CD4-positive, alpha-beta T cell treated with Interleukin-15 for 4 hours (primary cell): ENCODE measurements around the gene PHLDB2.
"Not testable (repeated sequence)": the region's sequence is repeated elsewhere in the genome, so short reads cannot be mapped to it uniquely, and the experiment has no call there.

ENCODE experiments used
- DNase-seq: peaks from one replicate; pipeline ENCODE4 v3.0.0-alpha.2; 2020; ENCODE audit warnings: low spot score

Gene PHLDB2

GRCh38 chr3:111859061-111859973, at the start of gene PHLDB2:
Gene PHLDB2 (plus strand): TSS chr3:111859265. CDS start chr3:111884078, 24,813 bp downstream.
- DNase-seq, result peak; percentile 57

DNA sequence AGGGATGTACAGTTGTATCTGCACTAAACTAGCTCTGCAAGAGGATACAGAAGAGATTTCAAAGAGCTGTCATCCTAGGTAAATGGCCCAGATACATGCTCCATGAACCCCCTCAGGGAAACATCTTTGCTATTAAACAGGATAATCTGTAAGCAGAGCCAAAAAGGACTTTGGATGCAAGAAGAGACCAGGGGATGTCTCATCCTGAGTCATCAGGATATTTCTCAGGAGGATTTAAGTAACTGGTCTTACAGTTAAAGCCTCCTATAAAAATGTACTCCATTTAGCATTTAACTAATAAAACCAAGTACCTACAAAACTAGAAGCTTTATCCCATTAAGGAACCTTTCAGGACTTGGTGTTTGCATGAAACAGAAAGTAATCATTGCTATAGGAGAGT, 48.2 kb upstream of the PHLDB2 start:
- DNase-seq, result no peak

- DNase-seq, result no peak
Measured at GRCh38 chr3:111811811-111812210, 47.3 kb upstream of the PHLDB2 start.

GRCh38 chr3:111812701-111813100, 46.4 kb upstream of the PHLDB2 start:
- DNase-seq, result no peak

DNA sequence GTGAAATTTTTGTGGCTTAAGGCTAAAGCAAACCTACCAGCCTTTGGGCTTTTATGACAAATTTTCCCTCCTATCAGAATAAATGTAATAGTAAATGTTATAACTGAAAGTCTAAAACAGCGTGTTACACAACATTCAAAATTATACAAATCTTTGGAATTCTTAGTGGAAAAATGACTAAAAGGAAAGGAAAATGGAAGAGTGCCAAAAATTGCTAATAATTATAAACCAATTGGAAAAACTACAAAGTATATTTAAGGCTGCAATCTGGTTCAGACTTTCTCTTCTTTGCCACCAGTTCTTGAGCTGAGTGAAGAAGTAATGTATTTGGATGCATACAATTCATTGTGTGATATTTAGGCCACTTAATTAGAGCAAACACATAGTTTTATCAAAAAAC, 45.6 kb upstream of the PHLDB2 start:
- DNase-seq, result no peak

DNA sequence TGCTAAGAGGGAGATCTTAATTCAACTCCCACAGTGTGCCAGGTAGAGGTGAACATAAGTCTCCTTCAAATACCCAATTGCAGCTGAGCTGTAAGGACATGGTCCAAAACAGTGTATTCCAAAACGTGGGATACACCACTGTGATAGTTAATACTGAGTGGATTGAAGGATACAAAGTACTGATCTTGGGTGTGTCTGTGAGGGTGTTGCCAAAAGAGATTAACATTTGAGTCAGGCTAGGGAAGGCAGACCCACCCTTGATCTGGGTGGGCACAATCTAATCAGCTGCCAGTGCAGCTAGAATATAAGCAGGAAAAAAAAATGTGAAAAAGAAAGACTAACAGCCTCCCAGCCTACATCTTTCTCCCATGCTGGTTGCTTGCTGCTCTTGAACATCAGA, 45.1 kb upstream of the PHLDB2 start:
- no peak for DNase-seq

DNA sequence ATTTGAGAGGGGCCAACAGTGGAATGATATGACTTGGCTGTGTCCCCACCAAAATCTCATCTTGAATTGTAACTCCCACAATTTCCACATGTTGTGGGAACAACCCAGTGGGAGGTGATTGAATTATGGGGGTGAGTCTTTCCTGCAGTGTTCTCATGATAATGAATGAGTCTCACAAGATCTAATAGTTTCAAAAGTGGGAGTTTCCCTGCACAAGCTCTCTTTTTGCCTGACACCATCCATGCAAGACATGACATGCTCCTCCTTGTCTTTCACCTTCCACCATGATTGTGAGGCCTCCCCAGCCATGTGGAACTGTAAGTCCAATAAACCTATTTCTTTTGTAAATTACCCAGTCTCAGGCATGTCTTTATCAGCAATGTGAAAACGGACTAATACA, 42.3 kb upstream of the PHLDB2 start:
- DNase-seq, result not testable (repeated sequence)

- no peak for DNase-seq
Measured at GRCh38 chr3:111819927-111820326, 39.1 kb upstream of the PHLDB2 start.

- no peak for DNase-seq
Measured at GRCh38 chr3:111820651-111821050, 38.4 kb upstream of the PHLDB2 start.

GRCh38 chr3:111821891-111822290, 37.2 kb upstream of the PHLDB2 start:
- DNase-seq, result no peak

- DNase-seq, result no peak
Measured at GRCh38 chr3:111822804-111823203, 36.3 kb upstream of the PHLDB2 start.

GRCh38 chr3:111823341-111823855, 35.7 kb upstream of the PHLDB2 start:
- no peak for DNase-seq

DNA sequence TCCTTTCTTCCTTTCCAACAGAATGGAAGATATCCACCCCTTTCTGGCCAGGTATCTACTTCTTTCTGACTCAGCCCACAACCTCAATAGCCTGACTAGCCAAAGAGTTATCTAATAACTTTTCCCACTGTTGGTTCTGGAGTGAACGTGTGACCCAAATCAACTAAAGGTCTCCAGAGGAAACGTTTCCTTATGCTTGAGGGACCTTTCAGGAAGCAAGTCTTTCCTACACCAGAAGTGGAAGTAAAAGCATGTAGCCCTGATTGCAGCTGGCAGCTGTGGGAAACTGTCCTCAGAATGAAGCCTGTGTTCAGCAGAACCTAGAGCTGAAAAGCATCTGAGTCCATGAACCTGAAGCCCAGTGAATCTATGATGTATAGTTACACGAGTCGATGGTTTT, 34.7 kb upstream of the PHLDB2 start:
- DNase-seq, result no peak

- DNase-seq, result no peak
Measured at GRCh38 chr3:111827871-111828270, 31.2 kb upstream of the PHLDB2 start.

DNA sequence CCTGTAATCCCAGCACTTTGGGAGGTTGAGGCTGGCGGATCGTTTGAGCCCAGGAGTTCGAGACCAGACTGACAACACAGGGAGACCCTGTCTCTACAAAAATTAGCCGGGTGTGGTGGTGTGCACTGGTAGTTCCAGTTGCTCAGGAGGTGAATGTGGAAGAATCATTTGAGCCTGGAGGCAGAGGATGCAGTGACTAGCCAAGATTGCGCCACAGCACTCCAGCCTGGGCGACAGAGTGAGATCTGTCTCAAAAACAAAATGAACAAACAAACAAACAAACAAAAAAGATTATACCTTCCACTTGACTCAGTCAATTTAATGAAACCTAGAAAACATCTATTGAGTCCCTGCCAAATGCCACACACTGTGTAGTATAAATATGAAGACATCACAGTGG, 30.5 kb upstream of the PHLDB2 start:
- no peak for DNase-seq

DNA sequence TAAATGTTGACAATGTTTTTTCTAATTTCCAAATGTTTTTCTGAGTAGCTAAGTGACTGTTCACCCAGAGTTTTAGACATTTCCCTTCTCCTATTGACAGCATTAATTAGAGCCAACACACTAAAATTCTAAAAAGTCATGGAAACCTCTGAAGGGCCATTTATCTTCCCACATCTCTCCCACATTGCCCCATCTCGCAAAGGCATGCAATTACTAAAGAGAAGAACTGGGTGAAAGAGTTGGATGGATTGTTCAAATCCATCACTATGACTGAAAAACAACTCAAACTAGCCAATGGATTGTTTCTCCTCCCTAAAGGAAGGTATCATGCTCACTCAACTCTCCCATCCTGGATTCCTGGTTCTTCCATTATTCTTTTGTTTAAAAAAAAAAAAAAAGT, 30.0 kb upstream of the PHLDB2 start:
- DNase-seq, result no peak

GRCh38 chr3:111831840-111832239, 27.2 kb upstream of the PHLDB2 start:
- DNase-seq, result peak; percentile 4

DNA sequence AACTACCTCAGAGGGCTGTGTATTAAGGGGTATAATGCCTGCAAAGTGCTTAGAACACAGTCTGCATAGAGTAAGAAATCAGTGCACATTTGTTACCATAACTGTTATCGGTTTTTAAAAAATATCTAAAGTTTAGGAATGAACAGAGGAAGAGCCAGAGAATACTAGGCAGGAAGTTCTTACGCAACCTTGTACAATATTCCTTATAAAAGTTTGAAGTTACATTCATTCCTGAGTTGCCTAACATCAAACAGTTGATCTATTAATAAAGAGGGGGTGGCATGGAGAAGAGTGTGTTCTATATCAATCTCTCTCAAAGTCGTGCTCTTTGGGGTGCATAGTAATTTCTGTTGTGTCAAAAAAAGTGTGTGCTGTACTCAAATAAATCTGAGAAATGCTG, 22.0 kb upstream of the PHLDB2 start:
- DNase-seq, result no peak

DNA sequence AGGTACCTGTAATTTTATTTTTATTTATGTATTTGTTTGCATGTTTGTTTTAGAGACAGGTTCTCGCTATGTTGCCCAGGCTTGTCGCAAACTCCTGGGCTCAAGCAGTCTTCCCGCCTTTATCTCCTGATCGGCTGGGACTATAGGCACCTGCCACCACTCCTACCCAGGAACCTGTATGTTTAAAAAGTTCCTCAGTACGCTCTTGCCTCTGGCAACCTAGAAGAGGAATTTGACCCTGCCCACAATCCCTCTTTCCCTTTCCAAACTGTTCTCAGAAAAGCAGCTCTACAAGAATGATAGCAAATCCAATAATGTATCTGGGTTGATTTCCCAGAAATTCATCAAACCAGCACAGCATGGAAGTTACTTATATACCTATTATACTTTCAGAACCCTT, 20.9 kb upstream of the PHLDB2 start:
- no peak for DNase-seq

GRCh38 chr3:111846039-111846438, 13.0 kb upstream of the PHLDB2 start:
- DNase-seq, result no peak

DNA sequence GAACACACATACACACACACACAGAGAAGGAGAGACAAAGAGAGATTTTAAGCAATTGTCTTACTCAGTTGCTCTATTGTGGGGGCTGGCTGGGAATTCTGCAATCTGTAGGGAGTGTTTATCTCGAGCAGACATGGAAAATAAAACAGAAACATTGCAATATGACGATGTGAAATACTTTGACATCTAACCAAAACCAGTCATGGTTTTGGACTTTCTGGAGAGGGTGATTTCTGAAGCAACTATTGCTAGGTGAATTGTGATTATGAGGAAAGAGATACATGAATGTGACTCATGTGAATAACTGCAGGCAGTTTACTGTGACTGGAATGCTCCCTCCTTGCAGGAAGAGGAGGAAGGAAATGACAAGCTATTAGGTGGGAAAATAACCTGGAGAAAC, 12.3 kb upstream of the PHLDB2 start:
- DNase-seq, result no peak

- no peak for DNase-seq
Measured at GRCh38 chr3:111848283-111848682, 10.8 kb upstream of the PHLDB2 start.

DNA sequence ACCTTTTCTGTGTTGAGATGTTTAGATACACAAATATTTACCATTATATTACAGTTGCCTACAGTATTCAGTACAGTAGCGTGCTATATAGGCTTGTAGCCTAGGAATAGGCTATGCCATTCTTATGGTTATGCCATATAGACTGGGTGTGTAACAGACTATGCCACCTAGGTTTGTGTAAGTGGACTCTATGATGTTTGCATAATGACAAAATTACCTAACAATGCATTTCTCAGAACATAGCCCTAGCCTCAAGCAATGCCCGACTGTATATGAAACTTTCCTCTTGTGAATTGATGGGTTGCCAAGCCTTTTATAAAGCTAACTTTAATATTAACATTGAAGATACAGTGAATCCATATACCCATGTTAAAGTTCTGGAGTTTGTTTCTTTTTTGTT, 10.3 kb upstream of the PHLDB2 start:
- DNase-seq, result no peak

- no peak for DNase-seq
Measured at GRCh38 chr3:111850537-111850936, 8.5 kb upstream of the PHLDB2 start.
